Activated CD8-positive, alpha-beta memory T cell treated with anti-CD3 and anti-CD28 coated beads, Interleukin-2, amount 50 U/mL, for 4 hours (primary cell): ENCODE data around the gene LAMC1.

Experiments
- DNase-seq: peaks from one replicate; pipeline ENCODE4 v3.0.0-alpha.2; 2020

Gene LAMC1

GRCh38 chr1:183080406-183080805 is 57.2 kb downstream of the LAMC1 start:
- DNase-seq, result no peak

GRCh38 chr1:183081402-183082120 is 58.3 kb downstream of the LAMC1 start:
- DNase-seq, result no peak

DNA sequence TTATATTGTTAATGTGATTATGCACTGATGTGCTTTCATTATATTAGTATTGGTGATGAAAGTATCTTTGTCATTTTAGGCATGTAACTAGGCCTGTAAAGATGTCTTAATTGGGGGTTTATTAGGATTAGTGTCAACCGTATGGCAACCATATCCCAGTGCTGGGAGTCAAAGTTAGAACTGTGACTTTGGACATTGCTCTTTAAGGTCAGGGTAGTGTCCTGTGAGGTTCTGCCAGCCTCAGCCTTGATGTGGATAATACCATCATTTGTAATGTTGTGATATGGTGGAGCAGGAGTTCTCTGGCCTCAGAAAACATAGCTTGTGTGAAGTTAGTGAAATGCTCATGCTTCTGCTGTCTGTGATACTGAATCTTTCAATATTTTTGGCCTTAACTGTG is 59.4 kb downstream of the LAMC1 start:
- no peak for DNase-seq

GRCh38 chr1:183087001-183087400 is 63.8 kb downstream of the LAMC1 start:
- DNase-seq, result no peak

DNA sequence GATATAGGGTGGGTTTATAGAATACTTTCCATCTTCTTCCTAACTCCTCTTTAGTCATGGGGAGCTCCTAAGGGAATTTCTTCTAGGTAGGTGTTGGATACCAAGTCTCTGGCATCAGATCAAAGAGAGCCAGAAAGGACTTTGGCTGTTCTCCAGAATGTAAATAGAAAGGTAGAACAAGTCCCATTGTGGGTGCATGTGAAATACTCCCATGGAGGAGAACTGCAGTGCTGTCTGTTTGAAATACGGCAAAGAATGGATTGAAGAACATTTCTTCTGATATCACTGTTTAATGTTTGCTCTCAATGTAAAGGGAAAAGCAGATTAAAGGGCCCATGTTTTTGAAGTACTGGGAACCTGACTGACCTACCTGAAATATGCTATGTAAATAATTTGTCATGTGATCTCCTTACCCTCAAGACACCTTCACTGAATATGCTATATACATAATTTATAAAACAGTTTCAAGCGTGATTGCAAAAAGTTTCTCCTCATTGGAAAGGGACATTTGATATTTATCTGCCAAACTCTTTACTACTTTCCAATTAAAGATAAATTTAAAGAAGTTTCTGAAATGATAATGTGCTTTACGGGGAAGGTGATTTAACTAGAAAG is 65.9 kb downstream of the LAMC1 start:
- no peak for DNase-seq

DNA sequence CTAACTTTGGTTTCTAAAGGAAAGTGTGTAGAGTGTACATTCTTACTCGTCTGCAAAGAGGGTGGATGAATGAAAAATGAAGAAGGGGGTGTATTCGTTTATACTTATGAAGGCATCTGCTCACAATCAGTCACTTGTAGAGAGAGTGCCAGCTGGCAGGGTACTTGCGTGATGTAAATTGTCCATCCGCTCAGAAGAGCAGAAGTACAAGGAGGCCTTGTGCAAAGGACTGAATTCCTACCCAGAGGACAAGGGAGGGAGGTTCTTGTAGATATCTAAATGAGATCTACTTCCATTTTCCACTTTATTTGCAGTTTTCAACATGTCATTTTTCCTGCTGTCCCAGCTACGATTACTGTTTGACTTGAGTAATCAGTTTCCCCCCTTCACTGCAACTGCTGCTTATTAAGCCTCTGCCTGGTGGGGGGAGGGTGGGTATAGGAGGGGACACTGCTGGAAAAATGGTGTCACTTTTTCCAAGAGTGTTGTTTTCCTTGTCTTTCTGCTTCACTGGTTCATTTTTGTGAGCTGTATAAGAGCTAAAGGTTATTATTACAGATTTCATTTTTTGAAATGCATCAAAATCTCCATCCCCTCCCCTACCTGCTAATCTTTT is 67.3 kb downstream of the LAMC1 start:
- DNase-seq, result no peak

DNA sequence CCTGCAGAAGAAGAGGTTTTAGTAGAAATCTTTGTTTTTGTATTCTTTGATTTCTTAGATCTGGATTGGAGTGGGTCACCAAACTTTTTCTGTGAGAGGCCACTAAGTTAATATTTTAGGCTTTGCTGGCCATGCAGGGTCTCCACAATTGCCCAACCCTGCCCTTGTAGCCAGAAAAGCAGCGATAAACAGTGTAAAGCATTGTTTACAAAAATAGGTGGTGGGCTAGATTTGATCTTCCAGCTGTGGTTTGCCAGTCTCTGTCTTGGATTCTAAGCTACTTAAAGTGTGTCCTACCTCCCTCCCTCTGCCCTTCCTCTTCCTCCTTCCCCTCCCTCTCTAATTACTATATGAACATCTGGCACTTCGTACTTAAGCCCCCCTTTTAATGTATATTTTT is 68.0 kb downstream of the LAMC1 start:
- no peak for DNase-seq

GRCh38 chr1:183092350-183092749 is 69.1 kb downstream of the LAMC1 start:
- DNase-seq, result no peak

GRCh38 chr1:183093066-183093668 is 69.9 kb downstream of the LAMC1 start:
- DNase-seq, result no peak

- no peak for DNase-seq
Measured at GRCh38 chr1:183093786-183094298, 70.6 kb downstream of the LAMC1 start.

GRCh38 chr1:183094351-183094750 is 71.1 kb downstream of the LAMC1 start:
- DNase-seq, result no peak

- no peak for DNase-seq
Measured at GRCh38 chr1:183096351-183096750, 73.1 kb downstream of the LAMC1 start.

DNA sequence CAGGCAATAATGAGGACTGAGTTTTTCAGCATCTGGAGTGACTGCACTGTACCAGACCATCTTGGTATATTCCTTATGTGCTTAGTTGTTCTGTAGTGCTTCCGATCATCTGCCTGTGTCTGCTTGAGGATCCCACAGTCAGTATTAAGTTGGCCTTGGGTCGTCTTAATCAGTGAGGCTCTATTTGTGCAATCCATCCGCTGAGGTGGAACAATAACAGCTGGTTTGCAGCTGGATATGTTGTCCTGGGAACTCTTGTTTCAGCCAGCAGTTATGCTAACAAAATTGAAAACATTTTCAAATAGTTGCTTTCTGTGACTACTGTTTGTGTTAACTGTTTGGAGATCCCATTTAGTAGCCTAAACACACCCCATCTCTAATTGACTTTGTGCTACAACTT is 73.7 kb downstream of the LAMC1 start:
- no peak for DNase-seq

DNA sequence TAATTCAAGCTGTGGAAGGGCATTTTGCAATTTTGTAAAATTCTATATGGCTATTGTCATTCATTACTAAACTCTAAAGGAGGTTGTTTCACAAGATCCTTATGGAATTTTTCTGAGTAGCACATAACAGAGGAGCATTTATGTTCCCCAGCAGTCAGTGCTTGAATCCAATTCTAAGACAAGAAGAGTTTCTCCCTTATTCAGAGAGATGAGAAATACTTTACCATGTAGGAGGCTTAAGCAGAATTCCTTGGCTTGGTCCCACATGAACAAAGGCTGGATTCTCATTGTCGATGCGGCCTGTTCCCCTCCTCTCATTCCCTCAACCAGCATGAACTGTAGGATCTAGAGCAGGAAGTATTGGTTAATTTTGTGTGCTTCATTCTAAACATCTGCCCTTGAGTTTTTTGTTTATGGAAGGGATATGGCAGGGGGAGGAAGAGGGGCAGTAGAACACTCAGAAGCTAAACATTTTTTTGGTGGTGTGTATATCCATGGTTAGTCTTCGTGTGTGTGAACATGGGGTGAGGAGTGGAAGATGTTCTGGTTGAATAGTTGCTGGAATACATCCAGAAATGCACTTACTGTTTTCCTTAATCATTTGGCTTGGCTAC is 74.3 kb downstream of the LAMC1 start:
- DNase-seq, result no peak

GRCh38 chr1:183098317-183098716 is 75.1 kb downstream of the LAMC1 start:
- DNase-seq, result no peak

- DNase-seq, result no peak
Measured at GRCh38 chr1:183100361-183100974, 77.2 kb downstream of the LAMC1 start.

DNA sequence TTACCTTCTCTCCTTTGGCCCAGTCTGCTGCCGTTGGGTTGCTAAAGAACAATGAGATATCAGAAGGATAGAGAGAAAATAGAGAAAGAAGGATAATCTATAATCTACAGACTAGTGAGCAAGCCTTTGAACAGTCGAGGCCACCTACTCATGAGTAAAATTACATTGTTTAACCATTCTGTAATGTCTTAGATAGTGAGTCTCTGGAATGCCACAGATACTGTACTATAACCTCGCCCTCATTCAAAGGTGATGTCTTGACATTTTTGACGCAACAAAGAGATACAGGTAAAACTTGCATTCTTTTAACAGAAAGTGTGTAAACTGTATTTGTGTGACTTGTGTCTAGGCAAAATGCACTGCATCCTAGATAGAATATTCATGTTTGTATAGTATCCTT is 77.9 kb downstream of the LAMC1 start:
- DNase-seq, result no peak

GRCh38 chr1:183101841-183102276 is 78.6 kb downstream of the LAMC1 start:
- DNase-seq, result no peak

DNA sequence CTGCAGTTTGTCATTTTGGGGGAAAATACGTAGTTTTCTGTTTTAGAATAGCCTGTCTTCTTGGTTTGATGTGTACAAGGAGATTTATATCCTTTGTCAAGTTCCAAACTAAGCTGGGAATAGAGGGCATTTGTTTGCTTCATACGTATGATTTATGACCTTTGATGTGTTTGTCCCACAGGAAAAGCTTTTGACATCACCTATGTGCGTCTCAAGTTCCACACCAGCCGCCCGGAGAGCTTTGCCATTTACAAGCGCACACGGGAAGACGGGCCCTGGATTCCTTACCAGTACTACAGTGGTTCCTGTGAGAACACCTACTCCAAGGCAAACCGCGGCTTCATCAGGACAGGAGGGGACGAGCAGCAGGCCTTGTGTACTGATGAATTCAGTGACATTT is 79.9 kb downstream of the LAMC1 start:
- no peak for DNase-seq

DNA sequence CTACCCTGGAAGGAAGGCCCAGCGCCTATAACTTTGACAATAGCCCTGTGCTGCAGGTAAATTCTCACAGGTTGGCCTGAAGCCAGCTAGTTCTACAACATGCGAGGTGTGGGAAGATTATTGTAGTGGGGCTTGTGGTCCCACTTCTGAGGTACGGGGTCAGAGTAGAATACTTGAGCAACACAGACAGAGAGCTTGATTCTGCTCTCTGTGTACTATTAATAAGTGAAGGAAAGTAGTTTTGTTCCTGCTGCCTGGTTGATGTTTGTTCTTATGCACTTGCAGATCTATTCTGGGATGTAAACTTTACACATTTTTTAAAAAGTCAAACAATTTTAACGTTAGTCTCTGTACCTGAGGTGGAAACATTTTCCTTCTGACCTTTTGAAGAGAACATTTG is 80.4 kb downstream of the LAMC1 start:
- DNase-seq, result no peak

DNA sequence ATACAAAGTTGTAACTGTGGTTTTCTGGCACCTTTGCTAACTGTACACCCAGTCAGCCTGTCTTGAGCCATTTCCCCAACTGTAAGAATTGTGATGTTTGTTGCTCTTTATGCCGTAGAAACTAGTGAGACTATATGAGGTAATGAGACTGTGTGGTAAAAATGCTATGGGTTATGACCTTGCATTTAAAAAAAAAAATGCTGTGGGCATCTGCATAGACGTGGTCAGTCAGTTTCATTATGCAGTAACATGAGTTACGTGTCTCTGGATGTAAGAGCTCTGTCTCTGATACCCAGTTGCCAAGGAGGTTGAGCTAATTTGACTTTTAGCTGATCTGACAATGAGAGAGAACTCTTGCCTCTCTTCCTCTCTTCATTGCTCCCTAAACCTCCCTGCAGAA is 82.2 kb downstream of the LAMC1 start:
- no peak for DNase-seq

DNA sequence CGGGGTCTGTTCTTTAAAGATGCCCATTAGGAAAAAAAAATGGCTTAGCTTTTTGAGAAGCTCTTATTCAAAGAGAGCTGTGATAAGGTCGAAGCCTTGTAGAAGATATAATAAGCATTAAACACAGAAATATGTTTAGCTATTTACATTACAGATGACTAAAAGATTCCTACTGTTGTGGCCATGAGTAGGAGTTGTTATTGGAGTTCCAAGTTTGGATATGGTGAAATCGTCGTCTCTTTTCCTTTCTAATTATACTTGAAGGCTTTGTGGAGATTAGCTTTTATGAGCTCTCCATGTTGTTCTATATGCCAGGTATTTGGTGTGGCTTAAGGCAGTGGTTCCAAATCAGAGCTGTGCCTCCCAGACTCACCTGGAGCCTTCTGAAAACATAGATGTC is 82.9 kb downstream of the LAMC1 start:
- no peak for DNase-seq

GRCh38 chr1:183106746-183107145 is 83.5 kb downstream of the LAMC1 start:
- DNase-seq, result no peak
